ENCODE data around the gene GOLGA7B. TPM values are rescaled to one million over a fixed set of nuclear protein-coding genes. Genes with fewer than 3 reads are reported as not detected.
"Not testable (repeated sequence)": the region's sequence is repeated elsewhere in the genome, so short reads cannot be mapped to it uniquely, and the experiment has no call there.

GOLGA7B gene
- total RNA-seq, 1 experiment from 2014 or later: 1.1 TPM

DNA sequence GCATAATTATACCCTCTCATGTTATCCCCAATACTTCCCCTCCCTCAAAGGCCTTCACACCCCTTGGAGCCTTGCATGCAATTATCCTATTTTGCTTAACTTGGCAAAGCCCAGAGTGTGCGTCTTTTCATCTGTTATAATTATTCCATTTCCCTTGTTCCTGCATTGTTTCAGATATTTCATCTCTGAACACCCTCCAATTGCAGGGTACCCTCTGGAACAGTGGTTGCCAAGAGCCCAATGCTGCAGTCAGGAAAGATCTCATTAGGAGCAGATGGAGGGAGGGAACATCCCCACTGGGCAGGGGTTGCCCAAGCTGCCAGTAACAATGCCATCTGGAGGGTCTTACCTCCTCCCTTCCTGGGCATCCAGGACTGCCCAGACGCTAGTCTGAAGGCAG is 18.4 kb upstream of the GOLGA7B start:
- H3K27ac ChIP-seq: no peak overlapping the region
- intact Hi-C loops (cut with micrococcal nuclease; ENCODE audit: unreplicated experiment): no loop called here
- POLR2A ChIA-PET (ENCODE audit: unreplicated experiment): no interaction called here
- H3K4me2 ChIP-seq: no peak overlapping the region
- no peaks in the 10 kb centered on the region for H3K36me3 ChIP-seq (ENCODE audit: low read depth)
- CTCF ChIA-PET: no interaction called here
- DNase-seq: no peak
- H3K9me3 ChIP-seq (ENCODE audit: insufficient read depth, low read depth): no peaks in the 10 kb centered on the region
- H3K27me3 ChIP-seq (ENCODE audit: insufficient read depth, low read depth): no peaks in the 10 kb centered on the region
- TF ChIP-seq, protein P1, sequence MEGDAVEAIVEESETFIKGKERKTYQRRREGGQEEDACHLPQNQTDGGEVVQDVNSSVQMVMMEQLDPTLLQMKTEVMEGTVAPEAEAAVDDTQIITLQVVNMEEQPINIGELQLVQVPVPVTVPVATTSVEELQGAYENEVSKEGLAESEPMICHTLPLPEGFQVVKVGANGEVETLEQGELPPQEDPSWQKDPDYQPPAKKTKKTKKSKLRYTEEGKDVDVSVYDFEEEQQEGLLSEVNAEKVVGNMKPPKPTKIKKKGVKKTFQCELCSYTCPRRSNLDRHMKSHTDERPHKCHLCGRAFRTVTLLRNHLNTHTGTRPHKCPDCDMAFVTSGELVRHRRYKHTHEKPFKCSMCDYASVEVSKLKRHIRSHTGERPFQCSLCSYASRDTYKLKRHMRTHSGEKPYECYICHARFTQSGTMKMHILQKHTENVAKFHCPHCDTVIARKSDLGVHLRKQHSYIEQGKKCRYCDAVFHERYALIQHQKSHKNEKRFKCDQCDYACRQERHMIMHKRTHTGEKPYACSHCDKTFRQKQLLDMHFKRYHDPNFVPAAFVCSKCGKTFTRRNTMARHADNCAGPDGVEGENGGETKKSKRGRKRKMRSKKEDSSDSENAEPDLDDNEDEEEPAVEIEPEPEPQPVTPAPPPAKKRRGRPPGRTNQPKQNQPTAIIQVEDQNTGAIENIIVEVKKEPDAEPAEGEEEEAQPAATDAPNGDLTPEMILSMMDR (conservative IDR thresholded peaks at IDR 0.05): no peak
- TF ChIP-seq EZH2 (IDR thresholded peaks at IDR 0.05; ENCODE audit: low read depth): no peak
- no peaks in the 10 kb centered on the region for H3K9me2 ChIP-seq (ENCODE audit: insufficient read depth)
- H3K79me2 ChIP-seq (ENCODE audit: low read depth): no peaks in the 10 kb centered on the region
- peaks cover 14% of the 10 kb centered on the region for H3K4me1 ChIP-seq (replicated peaks; ENCODE audit: insufficient read depth)
- H2AFZ ChIP-seq: no peak overlapping the region
- peaks cover 4% of the 10 kb centered on the region; the same call in 1 of the 2 replicates for H3F3A ChIP-seq (ENCODE audit: insufficient read depth, low read depth)
- no TSS peak for BruUV-seq (replicated peaks)
- no peaks in the 10 kb centered on the region for H4K20me1 ChIP-seq (ENCODE audit: insufficient read depth)
- no peak overlapping the region for H3K4me3 ChIP-seq

DNA sequence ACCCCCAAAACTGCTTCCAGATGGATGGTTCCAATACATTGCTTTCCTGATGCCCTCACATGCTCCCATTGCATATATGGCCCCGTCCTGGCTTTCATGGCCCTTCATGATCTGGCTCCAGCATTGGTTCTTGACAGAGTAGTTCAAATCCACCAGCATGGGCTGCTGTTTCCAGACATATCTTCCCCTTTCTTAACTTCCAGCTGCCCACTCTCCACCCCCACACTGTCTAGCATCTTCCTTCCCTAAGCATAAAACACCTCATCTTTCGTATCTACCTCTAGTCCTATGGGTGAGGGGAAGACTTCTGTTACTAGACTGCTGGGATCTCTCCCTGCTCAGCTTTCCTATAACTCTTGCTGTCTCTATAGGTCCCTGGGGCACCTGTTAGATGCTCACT is 13.2 kb upstream of the GOLGA7B start:
- TF ChIP-seq, protein P1 (conservative IDR thresholded peaks at IDR 0.05): no peak
- TF ChIP-seq EZH2 (IDR thresholded peaks at IDR 0.05; ENCODE audit: low read depth): no peak
- H3K36me3 ChIP-seq (ENCODE audit: low read depth): no peaks in the 10 kb centered on the region
- H3K4me3 ChIP-seq: no peak overlapping the region
- no peaks in the 10 kb centered on the region for H3K27me3 ChIP-seq (ENCODE audit: insufficient read depth, low read depth)
- H3K4me1 ChIP-seq (replicated peaks; ENCODE audit: insufficient read depth): peaks cover 15% of the 10 kb centered on the region
- H3F3A ChIP-seq (ENCODE audit: insufficient read depth, low read depth): peaks cover 6% of the 10 kb centered on the region
- H3K9me3 ChIP-seq (ENCODE audit: insufficient read depth, low read depth): no peaks in the 10 kb centered on the region
- ChIA-PET POLR2A (ENCODE audit: unreplicated experiment) (no interaction called here), CTCF (no interaction called here)
- H4K20me1 ChIP-seq (ENCODE audit: insufficient read depth): no peaks in the 10 kb centered on the region
- H3K9me2 ChIP-seq (ENCODE audit: insufficient read depth): no peaks in the 10 kb centered on the region
- no peak overlapping the region for H2AFZ ChIP-seq
- no peaks in the 10 kb centered on the region for H3K79me2 ChIP-seq (ENCODE audit: low read depth)
- H3K27ac ChIP-seq: no peak overlapping the region
- H3K4me2 ChIP-seq: no peak overlapping the region
- intact Hi-C loops (cut with micrococcal nuclease; ENCODE audit: unreplicated experiment): no loop called here
- no TSS peak for BruUV-seq (replicated peaks)
- DNase-seq: no peak

- H3K36me3 ChIP-seq (ENCODE audit: low read depth): no peaks in the 10 kb centered on the region
- no peak for DNase-seq
- no peaks in the 10 kb centered on the region for H3K9me2 ChIP-seq (ENCODE audit: insufficient read depth)
- peaks cover 6% of the 10 kb centered on the region for H3F3A ChIP-seq (ENCODE audit: insufficient read depth, low read depth)
- H4K20me1 ChIP-seq (ENCODE audit: insufficient read depth): no peaks in the 10 kb centered on the region
- ChIA-PET CTCF (no interaction called here), POLR2A (ENCODE audit: unreplicated experiment) (no interaction called here)
- H3K9me3 ChIP-seq (ENCODE audit: insufficient read depth, low read depth): no peaks in the 10 kb centered on the region
- no peaks in the 10 kb centered on the region for H3K27me3 ChIP-seq (ENCODE audit: insufficient read depth, low read depth)
- no peak overlapping the region for H3K27ac ChIP-seq
- TF ChIP-seq EZH2 (IDR thresholded peaks at IDR 0.05; ENCODE audit: low read depth): no peak
- TF ChIP-seq, protein P1 (conservative IDR thresholded peaks at IDR 0.05): no peak
- no peak overlapping the region for H3K4me3 ChIP-seq
- H3K79me2 ChIP-seq (ENCODE audit: low read depth): no peaks in the 10 kb centered on the region
- H3K4me2 ChIP-seq: no peak overlapping the region
- BruUV-seq (replicated peaks): no TSS peak
- intact Hi-C loops (cut with micrococcal nuclease; ENCODE audit: unreplicated experiment): no loop called here
- no peak overlapping the region for H2AFZ ChIP-seq
- peaks cover 15% of the 10 kb centered on the region for H3K4me1 ChIP-seq (replicated peaks; ENCODE audit: insufficient read depth)
These were observed 11.6 kb upstream of the GOLGA7B start for GRCh38 chr10:97838091-97838490.

DNA sequence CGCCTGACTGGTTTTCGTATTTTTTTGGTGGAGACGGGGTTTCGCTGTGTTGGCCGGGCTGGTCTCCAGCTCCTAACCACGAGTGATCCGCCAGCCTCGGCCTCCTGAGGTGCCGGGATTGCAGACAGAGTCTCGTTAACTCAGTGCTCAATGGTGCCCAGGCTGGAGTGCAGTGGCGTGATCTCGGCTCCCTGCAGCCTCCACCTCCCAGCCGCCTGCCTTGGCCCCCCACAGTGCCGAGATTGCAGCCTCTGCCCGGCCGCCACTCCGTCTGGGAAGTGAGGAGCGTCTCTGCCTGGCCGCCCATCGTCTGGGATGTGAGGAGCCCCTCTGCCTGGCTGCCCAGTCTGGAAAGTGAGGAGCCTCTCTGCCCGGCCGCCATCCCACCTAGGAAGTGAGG is 8.5 kb upstream of the GOLGA7B start:
- DNase-seq; H3F3A ChIP-seq (ENCODE audit: insufficient read depth, low read depth); BruUV-seq (replicated peaks); H3K4me2 ChIP-seq; H3K4me3 ChIP-seq; H3K9me3 ChIP-seq (ENCODE audit: insufficient read depth, low read depth); H3K27me3 ChIP-seq (ENCODE audit: insufficient read depth, low read depth); H3K36me3 ChIP-seq (ENCODE audit: low read depth); H3K79me2 ChIP-seq (ENCODE audit: low read depth); H3K9me2 ChIP-seq (ENCODE audit: insufficient read depth); H2AFZ ChIP-seq; H3K27ac ChIP-seq; H4K20me1 ChIP-seq (ENCODE audit: insufficient read depth); POLR2A ChIA-PET (ENCODE audit: unreplicated experiment); CTCF ChIA-PET; intact Hi-C loops (cut with micrococcal nuclease; ENCODE audit: unreplicated experiment): not testable (repeated sequence)
- H3K4me1 ChIP-seq (replicated peaks; ENCODE audit: insufficient read depth): peaks cover 15% of the 10 kb centered on the region

DNA sequence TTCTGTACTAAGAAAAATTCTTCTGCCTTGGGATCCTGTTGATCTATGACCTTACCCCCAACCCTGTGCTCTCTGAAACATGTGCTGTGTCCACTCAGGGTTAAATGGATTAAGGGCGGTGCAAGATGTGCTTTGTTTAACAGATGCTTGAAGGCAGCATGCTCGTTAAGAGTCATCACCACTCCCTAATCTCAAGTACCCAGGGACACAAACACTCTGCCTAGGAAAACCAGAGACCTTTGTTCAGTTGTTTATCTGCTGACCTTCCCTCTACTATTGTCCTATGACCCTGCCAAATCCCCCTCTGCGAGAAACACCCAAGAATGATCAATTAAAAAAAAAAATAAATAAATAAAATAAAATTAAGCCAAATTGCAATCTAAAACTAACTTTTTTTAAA is 7.5 kb upstream of the GOLGA7B start:
- H3K27me3 ChIP-seq (ENCODE audit: insufficient read depth, low read depth); H4K20me1 ChIP-seq (ENCODE audit: insufficient read depth); H3F3A ChIP-seq (ENCODE audit: insufficient read depth, low read depth); BruUV-seq (replicated peaks); H3K36me3 ChIP-seq (ENCODE audit: low read depth); H3K9me3 ChIP-seq (ENCODE audit: insufficient read depth, low read depth); H3K4me2 ChIP-seq; H3K4me3 ChIP-seq; POLR2A ChIA-PET (ENCODE audit: unreplicated experiment); H3K79me2 ChIP-seq (ENCODE audit: low read depth); H2AFZ ChIP-seq; CTCF ChIA-PET; intact Hi-C loops (cut with micrococcal nuclease; ENCODE audit: unreplicated experiment); DNase-seq; H3K9me2 ChIP-seq (ENCODE audit: insufficient read depth); H3K27ac ChIP-seq: not testable (repeated sequence)
- peaks cover 15% of the 10 kb centered on the region for H3K4me1 ChIP-seq (replicated peaks; ENCODE audit: insufficient read depth)
